PC-9 (cell line): ENCODE results near the gene PLIN4. TPM values are rescaled to one million over a fixed set of nuclear protein-coding genes. Genes with fewer than 3 reads are reported as not detected.

Source experiments
- BruUV-seq: library from RNA; stranded (reverse); fragments of 400-500 nt; replicated peaks from 2 replicates; lab custom pipeline; 2021; lab: Mats Ljungman, UMichigan
- CTCF ChIA-PET: fragments of 300-600 bp; sonication (Branson Sonifier 250); formaldehyde crosslinking; loops from one replicate; lab custom pipeline; 2022; ENCODE audit warnings: antibody characterized with exemption; lab: Charles Lee
- POLR2A ChIA-PET: fragments of 300-600 bp; sonication (Branson Sonifier 250); formaldehyde crosslinking; loops from one replicate; lab custom pipeline; 2022; ENCODE audit warnings: antibody characterized with exemption; ENCODE audit not compliant: unreplicated experiment; lab: Charles Lee
- DNase-seq, 2 experiments: peaks; one replicate each; pipeline versions ENCODE4 v3.0.0 to v3.0.0-alpha.2; 2015 to 2022; ENCODE audit warnings: mixed read lengths in 1 of 2
- H2AFZ ChIP-seq: fragments of 200-600 bp; sonication (generic); 2 replicates; pipeline ENCODE4 v1.8.1; 2017; ENCODE audit warnings: antibody characterized with exemption
- H3F3A ChIP-seq: fragments of 200-600 bp; sonication (generic); 2 replicates; pipeline ENCODE4 v1.8.1; 2017; ENCODE audit warnings: antibody characterized with exemption, mild to moderate bottlenecking, low read depth; ENCODE audit not compliant: insufficient read depth
- H3K27ac ChIP-seq: fragments of 200-600 bp; sonication (generic); 2 replicates; pipeline ENCODE4 v1.6.1; 2016; ENCODE audit warnings: mixed run types
- H3K27me3 ChIP-seq: fragments of 200-600 bp; sonication (generic); 2 replicates; pipeline ENCODE4 v1.6.1; 2016; ENCODE audit warnings: low read depth, mixed run types; ENCODE audit not compliant: insufficient read depth
- H3K36me3 ChIP-seq: fragments of 200-600 bp; sonication (generic); 2 replicates; pipeline ENCODE4 v1.6.1; 2016; ENCODE audit warnings: low read depth, mixed run types
- H3K4me1 ChIP-seq: fragments of 200-600 bp; sonication (generic); replicated peaks from 2 replicates; pipeline ENCODE4 v1.6.1; 2016; ENCODE audit warnings: mixed run types; ENCODE audit not compliant: insufficient read depth
- H3K4me2 ChIP-seq: fragments of 200-600 bp; sonication (generic); 2 replicates; pipeline ENCODE4 v1.6.1; 2017; ENCODE audit warnings: mixed run types
- H3K4me3 ChIP-seq: fragments of 200-600 bp; sonication (generic); 2 replicates; pipeline ENCODE4 v1.6.1; 2016; ENCODE audit warnings: mixed run types
- H3K79me2 ChIP-seq: fragments of 200-600 bp; sonication (generic); 2 replicates; pipeline ENCODE4 v1.6.1; 2017; ENCODE audit warnings: low read depth, mixed run types
- H3K9me2 ChIP-seq: fragments of 200-600 bp; sonication (generic); 2 replicates; pipeline ENCODE4 v1.8.1; 2017; ENCODE audit warnings: mild to moderate bottlenecking; ENCODE audit not compliant: insufficient read depth
- H3K9me3 ChIP-seq: fragments of 200-600 bp; sonication (generic); 2 replicates; pipeline ENCODE4 v1.8.1; 2016; ENCODE audit warnings: low read depth; ENCODE audit not compliant: insufficient read depth
- H4K20me1 ChIP-seq: fragments of 200-600 bp; sonication (generic); 2 replicates; pipeline ENCODE4 v1.8.1; 2017; ENCODE audit not compliant: insufficient read depth
- CTCF ChIP-seq: fragments of 200-600 bp; sonication (generic); conservative IDR thresholded peaks from 2 replicates; pipeline ENCODE4 v1.6.1; 2017; ENCODE audit warnings: mixed run types, antibody characterized with exemption, mild to moderate bottlenecking, moderate library complexity
- EZH2 ChIP-seq: fragments of 200-600 bp; sonication (generic); IDR thresholded peaks from 2 replicates; pipeline ENCODE4 v1.8.0; 2017; ENCODE audit warnings: antibody characterized with exemption, low read depth
- intact Hi-C: fragments of 100-400 bp; cut with micrococcal nuclease; formaldehyde crosslinking; loops from one replicate; pipeline ENCODE4 v1.10.0; 2022; ENCODE audit not compliant: unreplicated experiment
- total RNA-seq: library from RNA; stranded (reverse); gene quantifications from 2 replicates; pipeline ENCODE4 v1.2.3, GENCODE V29; 2021

PLIN4 gene
- total RNA-seq, 1 experiment from 2014 or later, result 1.6 TPM

- TF ChIP-seq CTCF, result no peak
- Histone ChIP-seq H3K27me3 (no peaks in the 10 kb centered on the region), H3K9me3 (no peaks in the 10 kb centered on the region), H3K4me2 (no peak overlapping the region), H3K36me3 (no peaks in the 10 kb centered on the region), H3K4me3 (no peak overlapping the region), H3K27ac (no peak overlapping the region), H3K4me1 (peaks cover 16% of the 10 kb centered on the region; the same call in 1 of the 2 replicates), H3K79me2 (no peaks in the 10 kb centered on the region), H3K9me2 (no peaks in the 10 kb centered on the region), H3F3A (no peaks in the 10 kb centered on the region), H2AFZ (no peak overlapping the region), H4K20me1 (no peaks in the 10 kb centered on the region)
- ChIA-PET POLR2A (no interaction called here), CTCF (no interaction called here)
- DNase-seq, result no peak
- BruUV-seq, result no TSS peak
- intact Hi-C loops, result no loop called here
These were observed 5.0 kb downstream of the PLIN4 start for GRCh38 chr19:4513248-4513647.

- Histone ChIP-seq H3K4me3 (no peak overlapping the region), H3K27me3 (no peaks in the 10 kb centered on the region), H3F3A (no peaks in the 10 kb centered on the region), H3K9me2 (no peaks in the 10 kb centered on the region), H3K36me3 (no peaks in the 10 kb centered on the region), H3K79me2 (no peaks in the 10 kb centered on the region), H3K4me1 (peaks cover 6% of the 10 kb centered on the region; the same call in 1 of the 2 replicates), H2AFZ (no peak overlapping the region), H4K20me1 (no peaks in the 10 kb centered on the region), H3K9me3 (no peaks in the 10 kb centered on the region), H3K27ac (no peak overlapping the region), H3K4me2 (no peak overlapping the region)
- BruUV-seq, result no TSS peak
- ChIA-PET CTCF (no interaction called here), POLR2A (no interaction called here)
- no peak for DNase-seq
- intact Hi-C loops, result no loop called here
- no peak for TF ChIP-seq CTCF
- TF ChIP-seq EZH2, result no peak
These were observed 6.2 kb downstream of the PLIN4 start for GRCh38 chr19:4512070-4512469.

DNA sequence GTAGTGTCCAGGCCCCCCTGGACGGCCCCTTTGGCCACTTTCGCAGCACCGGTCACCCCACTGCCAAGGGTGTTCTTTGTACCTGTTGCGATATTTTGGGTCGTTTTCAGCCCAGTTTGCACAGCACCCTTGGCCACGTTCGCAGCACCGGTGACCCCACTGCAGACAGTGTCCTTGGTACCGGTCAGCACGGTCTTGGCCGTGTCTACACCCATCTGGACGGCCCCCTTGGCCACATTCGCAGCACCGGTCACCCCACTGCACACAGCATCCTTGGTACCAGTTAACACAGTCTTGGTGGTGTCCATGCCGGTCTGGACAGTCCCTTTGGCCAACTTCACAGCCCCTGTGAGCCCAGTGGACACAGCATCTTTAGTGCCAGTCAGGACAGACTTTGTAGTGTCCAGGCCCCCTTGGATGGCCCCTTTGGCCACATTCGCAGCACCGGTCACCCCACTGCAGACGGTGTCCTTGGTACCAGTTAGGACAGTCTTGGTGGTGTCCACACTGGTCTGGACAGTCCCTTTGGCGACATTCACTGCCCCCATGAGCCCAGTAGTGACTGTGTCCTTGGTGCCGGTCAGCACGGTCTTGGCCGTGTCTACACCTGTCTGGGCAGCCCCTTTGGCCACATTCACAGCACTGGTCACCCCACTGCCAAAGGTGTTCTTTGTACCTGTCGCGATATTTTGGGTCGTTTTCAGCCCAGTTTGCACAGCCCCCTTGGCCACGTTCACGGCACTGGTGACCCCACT lies 6.8 kb downstream of the PLIN4 start:
- intact Hi-C loops, result no loop called here
- Histone ChIP-seq H3K36me3 (no peaks in the 10 kb centered on the region), H3K79me2 (no peaks in the 10 kb centered on the region), H3K27ac (no peak overlapping the region), H4K20me1 (no peaks in the 10 kb centered on the region), H3K4me2 (no peak overlapping the region), H3K27me3 (no peaks in the 10 kb centered on the region), H3F3A (no peaks in the 10 kb centered on the region), H3K9me3 (no peaks in the 10 kb centered on the region), H3K4me1 (no peaks in the 10 kb centered on the region), H2AFZ (no peak overlapping the region), H3K9me2 (no peaks in the 10 kb centered on the region), H3K4me3 (no peak overlapping the region)
- ChIA-PET CTCF (no interaction called here), POLR2A (no interaction called here)
- no peak for DNase-seq
- TF ChIP-seq CTCF (no peak), EZH2 (no peak)
- BruUV-seq, result no TSS peak
